HG03066 (cell line): ENCODE measurements around the gene LRRC36.

Experiments used
- ATAC-seq: cut with Tn5 transposase; IDR thresholded peaks from one replicate; pipeline ENCODE4 v1.9.1; 2021; ENCODE audit warnings: low read depth; ENCODE audit not compliant: unreplicated experiment

The LRRC36 gene

DNA sequence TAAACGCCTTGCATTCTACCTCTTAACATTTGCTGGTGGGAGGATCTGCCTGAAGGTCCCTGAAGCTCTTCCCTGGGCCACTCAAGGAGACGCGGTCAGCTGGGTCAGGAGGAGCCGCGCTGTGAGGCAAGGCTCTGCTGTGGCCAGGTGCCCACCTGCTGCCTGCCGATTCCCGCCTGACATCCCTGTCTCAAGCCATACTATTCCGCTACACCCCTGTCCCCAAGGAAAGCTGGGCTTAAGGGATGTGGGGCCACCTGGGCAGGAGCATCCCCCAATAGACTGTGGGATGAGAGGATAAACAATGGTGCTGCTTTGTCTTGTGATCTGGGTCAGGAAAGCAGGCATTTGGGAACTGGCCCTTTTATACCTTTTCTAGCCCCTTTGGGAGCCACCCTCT is 61.6 kb downstream of the LRRC36 start:
- no peak for ATAC-seq

GRCh38 chr16:67388591-67388990 is 62.0 kb downstream of the LRRC36 start:
- ATAC-seq: no peak

- ATAC-seq: no peak
Observed at GRCh38 chr16:67389911-67390815, 63.5 kb downstream of the LRRC36 start.

GRCh38 chr16:67390816-67391423 is 64.3 kb downstream of the LRRC36 start:
- ATAC-seq: no peak

GRCh38 chr16:67391424-67392300 is 65.0 kb downstream of the LRRC36 start:
- ATAC-seq: no peak

GRCh38 chr16:67392301-67393059 is 65.9 kb downstream of the LRRC36 start:
- ATAC-seq: no peak

- no peak for ATAC-seq
Observed at GRCh38 chr16:67393111-67393787, 66.6 kb downstream of the LRRC36 start, which contains the start of gene TPPP3. Gene TPPP3 (minus strand): TSS chr16:67393498. CDS start chr16:67391111, 2,387 bp downstream.

- ATAC-seq: no peak
Observed at GRCh38 chr16:67393788-67394154, 67.2 kb downstream of the LRRC36 start.

GRCh38 chr16:67394155-67395104 is 67.8 kb downstream of the LRRC36 start:
- no peak for ATAC-seq

- ATAC-seq: no peak
Observed at GRCh38 chr16:67395105-67395457, 68.5 kb downstream of the LRRC36 start.

- ATAC-seq: no peak
Observed at GRCh38 chr16:67395458-67396158, 69.0 kb downstream of the LRRC36 start.

DNA sequence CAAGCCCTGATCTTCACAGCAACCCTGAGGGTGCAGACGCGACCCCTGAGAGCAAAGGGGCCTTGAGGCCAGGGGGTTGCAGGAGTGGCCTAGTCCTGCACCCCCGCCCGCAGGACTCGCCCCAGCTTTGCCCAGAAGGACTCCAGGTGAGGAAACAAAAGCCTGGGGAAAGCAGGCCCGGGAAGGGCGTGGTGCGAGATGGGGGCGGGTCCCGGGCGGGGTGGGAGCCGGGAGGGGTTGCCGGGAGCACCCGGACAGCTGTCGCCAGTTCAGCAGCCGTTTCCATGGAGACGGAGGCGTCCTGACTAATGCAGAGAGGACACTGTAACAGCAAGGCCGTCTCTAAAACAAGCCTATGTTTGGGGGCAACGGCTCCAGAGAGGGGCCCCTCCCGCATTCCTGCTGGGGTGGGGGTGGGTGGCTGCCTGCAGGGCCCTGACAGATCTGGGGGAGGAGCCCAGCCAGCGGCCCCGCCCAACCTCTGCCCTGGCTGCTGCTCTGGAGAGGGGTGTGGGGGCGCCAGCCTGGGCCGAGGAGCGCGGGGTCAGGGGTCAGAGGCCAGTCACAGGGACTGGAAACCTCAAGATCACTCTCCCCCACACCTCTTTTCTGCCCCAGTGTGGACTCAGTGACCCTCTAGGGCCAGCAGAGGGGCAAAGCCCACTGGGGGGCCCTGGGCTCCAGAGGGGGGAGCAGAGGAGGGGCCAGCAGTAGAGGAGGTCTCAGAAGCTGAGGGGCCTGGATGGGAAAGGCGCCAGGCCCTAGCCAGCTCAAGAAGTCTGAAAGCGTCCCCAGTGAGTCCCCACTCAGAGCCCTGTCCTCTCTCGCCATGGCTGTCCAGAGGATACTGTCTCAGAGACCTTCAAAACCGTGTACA is 69.8 kb downstream of the LRRC36 start:
- ATAC-seq: no peak

- ATAC-seq: no peak
Observed at GRCh38 chr16:67397036-67397801, 70.6 kb downstream of the LRRC36 start.

- no peak for ATAC-seq
Observed at GRCh38 chr16:67397812-67398545, 71.4 kb downstream of the LRRC36 start.

- no peak for ATAC-seq
Observed at GRCh38 chr16:67398546-67399217, 72.1 kb downstream of the LRRC36 start.
